GM23338 (cell line): ENCODE results near the gene HDAC8. TPM values are rescaled to one million over a fixed set of nuclear protein-coding genes. Genes with fewer than 3 reads are reported as not detected.

ENCODE experiments used
- ATAC-seq: fragments of 200-7000 bp; cut with Tn5 transposase; 3 replicates; pipeline ENCODE4 v1.9.1; 2020
- DNase-seq: peaks from one replicate; pipeline ENCODE4 v3.0.0-alpha.2; 2015; ENCODE audit warnings: low spot score
- H2AFZ ChIP-seq: fragments of 200-600 bp; sonication (generic); 2 replicates; pipeline ENCODE4 v1.8.0; 2016; ENCODE audit warnings: antibody characterized with exemption, mild to moderate bottlenecking, moderate library complexity
- H3F3A ChIP-seq: fragments of 200-600 bp; sonication (generic); replicated peaks from 2 replicates; pipeline ENCODE4 v1.8.0; 2017; ENCODE audit warnings: antibody characterized with exemption, mixed run types, low read depth
- H3K27ac ChIP-seq: fragments of 200-600 bp; sonication (generic); 2 replicates; pipeline ENCODE4 v1.6.1; 2016; ENCODE audit warnings: low read depth
- H3K27me3 ChIP-seq: fragments of 200-600 bp; sonication (generic); 2 replicates; pipeline ENCODE4 v1.8.0; 2016; ENCODE audit warnings: mild to moderate bottlenecking, mixed run types, moderate library complexity; ENCODE audit not compliant: insufficient read depth
- H3K36me3 ChIP-seq: fragments of 200-600 bp; sonication (generic); 2 replicates; pipeline ENCODE4 v1.8.0; 2016; ENCODE audit warnings: mild to moderate bottlenecking; ENCODE audit not compliant: insufficient read depth
- H3K4me1 ChIP-seq: fragments of 200-600 bp; sonication (generic); 2 replicates; pipeline ENCODE4 v1.8.0; 2016; ENCODE audit warnings: mild to moderate bottlenecking, moderate library complexity; ENCODE audit not compliant: insufficient read depth
- H3K4me2 ChIP-seq: fragments of 200-600 bp; sonication (generic); 2 replicates; pipeline ENCODE4 v1.7.1; 2017; ENCODE audit warnings: mixed run types
- H3K4me3 ChIP-seq: fragments of 200-600 bp; sonication (generic); 2 replicates; pipeline ENCODE4 v1.6.1; 2016; ENCODE audit warnings: mixed run types
- H3K79me2 ChIP-seq: fragments of 200-600 bp; sonication (generic); replicated peaks from 2 replicates; pipeline ENCODE4 v1.8.0; 2017; ENCODE audit warnings: mild to moderate bottlenecking; ENCODE audit not compliant: insufficient read depth
- H3K9me2 ChIP-seq: fragments of 200-600 bp; sonication (generic); 2 replicates; pipeline ENCODE4 v1.8.0; 2017; ENCODE audit not compliant: insufficient read depth
- H4K20me1 ChIP-seq: fragments of 200-600 bp; sonication (generic); replicated peaks from 2 replicates; pipeline ENCODE4 v1.8.0; 2017; ENCODE audit warnings: mild to moderate bottlenecking; ENCODE audit not compliant: insufficient read depth
- H3K27ac Mint-ChIP-seq: 2 replicates; pipeline ENCODE4 v1.8.0; 2020; ENCODE audit warnings: inconsistent platforms, mild to moderate bottlenecking, moderate library complexity, mixed read lengths
- H3K27me3 Mint-ChIP-seq: 3 replicates; pipeline ENCODE4 v1.8.0; 2022; ENCODE audit warnings: low read depth, mild to moderate bottlenecking, moderate library complexity, mixed read lengths, inconsistent platforms; ENCODE audit not compliant: insufficient read depth, poor library complexity
- H3K36me3 Mint-ChIP-seq: 3 replicates; pipeline ENCODE4 v1.8.0; 2021; ENCODE audit warnings: low read depth, mild to moderate bottlenecking, inconsistent platforms, moderate library complexity, mixed read lengths
- H3K4me1 Mint-ChIP-seq: 3 replicates; pipeline ENCODE4 v1.8.0; 2020; ENCODE audit warnings: mild to moderate bottlenecking, inconsistent platforms, mixed read lengths
- H3K4me3 Mint-ChIP-seq: 3 replicates; pipeline ENCODE4 v1.8.0; 2021; ENCODE audit warnings: moderate library complexity, mild to moderate bottlenecking, inconsistent platforms, mixed read lengths
- H3K9me3 Mint-ChIP-seq: 3 replicates; pipeline ENCODE4 v1.8.0; 2020; ENCODE audit warnings: moderate library complexity, mild to moderate bottlenecking, inconsistent platforms, mixed read lengths
- CREB1 ChIP-seq: fragments of 250-450 bp; sonication (Bioruptor Pico); IDR thresholded peaks from 2 replicates; pipeline ENCODE4 v1.5.0; 2020; ENCODE audit warnings: low read depth, mild to moderate bottlenecking, moderate library complexity
- CTCF ChIP-seq, 2 experiments: fragments of 200-600 bp in 1 of 2; sonication (generic) in 1 of 2; conservative IDR thresholded peaks; 2 replicates each; pipeline versions ENCODE4 v1.5.1 to v1.6.1; 2016 to 2017; ENCODE audit warnings: antibody characterized with exemption in 2 of 2, low read depth in 2 of 2, mild to moderate bottlenecking in 2 of 2, moderate library complexity in 1 of 2
- ETS1 ChIP-seq: IDR thresholded peaks from 2 replicates; pipeline ENCODE4 v1.6.1; 2016; ENCODE audit warnings: antibody characterized with exemption
- EZH2 ChIP-seq: fragments of 200-600 bp; sonication (generic); IDR thresholded peaks from one replicate; pipeline ENCODE4 v1.8.0; 2017; ENCODE audit warnings: antibody characterized with exemption, mild to moderate bottlenecking, low read depth; ENCODE audit not compliant: unreplicated experiment
- EZH2phosphoT487 ChIP-seq: fragments of 200-600 bp; sonication (generic); IDR thresholded peaks from one replicate; pipeline ENCODE4 v1.8.1; 2018; ENCODE audit warnings: antibody characterized with exemption; ENCODE audit not compliant: unreplicated experiment
- JUNB ChIP-seq: IDR thresholded peaks from one replicate; pipeline ENCODE4 v1.6.1; 2016; ENCODE audit warnings: antibody characterized with exemption; ENCODE audit not compliant: unreplicated experiment
- NANOG ChIP-seq: IDR thresholded peaks from 2 replicates; pipeline ENCODE4 v1.6.1; 2016; ENCODE audit warnings: antibody characterized with exemption, borderline replicate concordance
- REST ChIP-seq: IDR thresholded peaks from one replicate; pipeline ENCODE4 v1.6.1; 2018; ENCODE audit warnings: antibody characterized with exemption; ENCODE audit not compliant: unreplicated experiment
- STAT1 ChIP-seq: IDR thresholded peaks from one replicate; pipeline ENCODE4 v1.6.1; 2016; ENCODE audit warnings: antibody characterized with exemption; ENCODE audit not compliant: unreplicated experiment
- ZNF114 ChIP-seq: fragments of 250-450 bp; sonication (Bioruptor Pico); IDR thresholded peaks from 2 replicates; pipeline ENCODE4 v1.5.0; 2020; ENCODE audit warnings: mild to moderate bottlenecking, moderate library complexity
- ZNF331 ChIP-seq: fragments of 250-450 bp; sonication (Bioruptor Pico); IDR thresholded peaks from 2 replicates; pipeline ENCODE4 v1.5.0; 2020; ENCODE audit warnings: low read depth, mild to moderate bottlenecking, moderate library complexity
- ZNF462 ChIP-seq: fragments of 250-450 bp; sonication (Bioruptor Pico); IDR thresholded peaks from 2 replicates; pipeline ENCODE4 v1.5.0; 2020; ENCODE audit warnings: mild to moderate bottlenecking, moderate library complexity
- polyA plus RNA-seq: library from polyadenylated mRNA; unstranded; fragments of >200 nt; fragmentation: Nextera tagmentation; extraction: Ambion mirVana; gene quantifications from 2 replicates; pipeline ENCODE4 v1.2.1, GENCODE V29; 2016
- total RNA-seq: library from RNA; depleted of rRNA; stranded (reverse); fragments of >200 nt; shearing (Covaris generic); gene quantifications from 2 replicates; pipeline ENCODE4 v1.2.3, GENCODE V29; 2014

HDAC8 gene
- total and polyA plus RNA-seq, 2 experiments from 2014 or later, result 21.6 to 28.7 TPM

- Mint-ChIP-seq H3K36me3 (no peaks in the 10 kb centered on the region), H3K27ac (no peak overlapping the region), H3K27me3 (peaks cover 6% of the 10 kb centered on the region), H3K4me3 (no peak overlapping the region), H3K9me3 (no peaks in the 10 kb centered on the region), H3K4me1 (peaks cover 4% of the 10 kb centered on the region; the same call in 2 of the 3 replicates)
- no peaks in the 10 kb centered on the region for H3K79me2 ChIP-seq
- no peaks in the 10 kb centered on the region for H3F3A ChIP-seq
- H3K27me3 ChIP-seq, result no peaks in the 10 kb centered on the region
- no peak overlapping the region for H3K4me2 ChIP-seq
- no peaks in the 10 kb centered on the region for H3K36me3 ChIP-seq
- H3K9me2 ChIP-seq, result no peaks in the 10 kb centered on the region
- no peaks in the 10 kb centered on the region for H4K20me1 ChIP-seq
- DNase-seq, result no peak
- H3K4me3 ChIP-seq, result no peak overlapping the region
- no peak for ATAC-seq
- no peak for TF ChIP-seq ZNF331 (CRISPR knock-in tag)
- no peak for TF ChIP-seq JUNB
- no peak for TF ChIP-seq ETS1
- TF ChIP-seq EZH2, result no peak
- no peak for TF ChIP-seq EZH2phosphoT487
- no peak for TF ChIP-seq STAT1
- TF ChIP-seq NANOG, result no peak
- no peak for TF ChIP-seq ZNF462
- no peak for TF ChIP-seq ZNF114
- no peak for TF ChIP-seq CTCF (conservative IDR thresholded peaks at IDR 0.05; ENCODE audit: low read depth in 2 of 2)
- TF ChIP-seq CREB1 (CRISPR knock-in tag), result no peak
- no peak for TF ChIP-seq REST
- H3K4me1 ChIP-seq, result no peaks in the 10 kb centered on the region
- H3K27ac ChIP-seq, result no peak overlapping the region
- no peak overlapping the region for H2AFZ ChIP-seq
These were observed 212.3 kb downstream of the HDAC8 start for GRCh38 chrX:72360326-72360725.
